AG04449 (cell line): ENCODE data around the gene ARID1B.

Source experiments
- CTCF ChIA-PET: fragments of 350-600 bp; formaldehyde crosslinking; extraction: SDS; loops from one replicate; lab custom pipeline; 2021; ENCODE audit warnings: antibody characterized with exemption; lab: Yijun Ruan, JAX
- POLR2A ChIA-PET: fragments of 400-600, 350-600 bp; formaldehyde crosslinking; extraction: SDS; loops from one replicate; lab custom pipeline; 2020; ENCODE audit warnings: antibody characterized with exemption, inconsistent platforms; lab: Yijun Ruan, JAX
- DNase-seq: peaks from one replicate; pipeline ENCODE4 v3.0.0-alpha.2; 2010; ENCODE audit warnings: low read depth, low spot score
- H3K4me3 ChIP-seq: 2 replicates; pipeline ENCODE4 v1.5.1; 2011; ENCODE audit warnings: low read depth, mild to moderate bottlenecking, control low read depth, low read length
- TF ChIP-seq, protein P1 (sequence below): IDR thresholded peaks from one replicate; pipeline ENCODE4 v1.5.1; 2011; ENCODE audit warnings: mild to moderate bottlenecking, moderate library complexity, low read length, control low read depth, inconsistent platforms; ENCODE audit not compliant: insufficient read depth; ENCODE audit errors: missing control alignments

Gene ARID1B

DNA sequence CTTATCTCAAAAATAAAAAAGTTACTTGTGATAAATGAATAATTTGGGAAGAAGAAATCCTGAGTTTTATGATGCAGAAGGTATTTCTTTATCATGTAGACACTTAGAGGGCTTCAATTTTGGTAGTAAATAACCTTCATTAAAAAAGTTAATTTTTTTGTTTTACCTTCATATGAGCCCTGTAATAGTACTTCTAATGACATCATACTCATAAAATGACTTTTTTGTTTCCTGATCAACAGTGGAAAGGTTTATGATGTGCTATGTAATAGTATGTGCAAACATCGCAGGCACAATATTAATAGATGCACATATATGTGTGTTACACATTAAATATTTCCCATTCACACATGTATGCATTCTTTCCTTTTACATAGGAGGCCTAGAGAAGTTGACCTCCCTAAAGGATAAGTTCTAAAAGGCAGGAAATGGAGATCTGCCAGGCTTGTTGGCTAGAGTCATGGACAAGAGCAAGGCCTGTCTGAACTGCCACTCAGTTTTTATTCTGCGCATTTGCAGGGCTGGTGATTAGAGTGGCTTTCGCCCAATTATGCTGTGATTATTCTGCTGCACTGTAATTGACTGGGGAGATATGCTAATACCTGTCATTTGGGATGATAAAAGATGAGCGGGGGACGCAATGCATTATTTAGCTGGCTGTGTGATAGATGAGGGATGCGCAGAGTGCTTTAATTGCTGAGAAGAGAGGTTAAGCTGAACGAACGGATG lies 273.5 kb downstream of the ARID1B start:
- TF ChIP-seq, protein P1, sequence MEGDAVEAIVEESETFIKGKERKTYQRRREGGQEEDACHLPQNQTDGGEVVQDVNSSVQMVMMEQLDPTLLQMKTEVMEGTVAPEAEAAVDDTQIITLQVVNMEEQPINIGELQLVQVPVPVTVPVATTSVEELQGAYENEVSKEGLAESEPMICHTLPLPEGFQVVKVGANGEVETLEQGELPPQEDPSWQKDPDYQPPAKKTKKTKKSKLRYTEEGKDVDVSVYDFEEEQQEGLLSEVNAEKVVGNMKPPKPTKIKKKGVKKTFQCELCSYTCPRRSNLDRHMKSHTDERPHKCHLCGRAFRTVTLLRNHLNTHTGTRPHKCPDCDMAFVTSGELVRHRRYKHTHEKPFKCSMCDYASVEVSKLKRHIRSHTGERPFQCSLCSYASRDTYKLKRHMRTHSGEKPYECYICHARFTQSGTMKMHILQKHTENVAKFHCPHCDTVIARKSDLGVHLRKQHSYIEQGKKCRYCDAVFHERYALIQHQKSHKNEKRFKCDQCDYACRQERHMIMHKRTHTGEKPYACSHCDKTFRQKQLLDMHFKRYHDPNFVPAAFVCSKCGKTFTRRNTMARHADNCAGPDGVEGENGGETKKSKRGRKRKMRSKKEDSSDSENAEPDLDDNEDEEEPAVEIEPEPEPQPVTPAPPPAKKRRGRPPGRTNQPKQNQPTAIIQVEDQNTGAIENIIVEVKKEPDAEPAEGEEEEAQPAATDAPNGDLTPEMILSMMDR: no peak
- no peak for DNase-seq
- ChIA-PET CTCF (interaction anchor here (0.9 to 1.0 kb wide), 2 partner anchors 14 to 28 kb away, joined by 3 to 4 read pairs; no protein-coding TSS in a partner anchor), POLR2A (no interaction called here)
- no peak overlapping the region for H3K4me3 ChIP-seq

DNA sequence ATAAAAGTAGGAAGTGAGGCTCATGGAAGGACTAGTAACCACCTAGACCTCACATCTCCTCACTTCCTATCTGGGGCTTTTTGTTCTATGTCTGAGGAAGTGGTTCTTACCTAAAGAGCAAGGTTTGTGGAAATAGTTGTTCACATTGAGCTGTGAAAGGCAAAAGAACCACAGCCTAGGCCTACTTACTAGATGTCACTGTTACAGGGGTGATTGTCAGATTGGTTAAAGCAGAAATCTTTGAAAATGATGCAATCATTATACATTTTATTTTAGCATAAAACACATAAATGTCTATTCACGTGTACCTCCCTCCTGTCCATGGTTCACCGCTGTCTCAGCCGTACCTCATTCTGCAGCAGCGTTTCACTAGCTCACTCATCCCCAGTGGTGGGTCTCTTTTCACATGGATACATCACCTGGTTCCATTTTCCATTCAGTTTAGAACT lies 277.4 kb downstream of the ARID1B start:
- CTCF ChIA-PET: interaction anchor here (1.0 to 5.0 kb wide), 2 partner anchors 8 to 20 kb away, joined by 3 to 49 read pairs; no protein-coding TSS in a partner anchor
- no peak for DNase-seq
- no peak overlapping the region for H3K4me3 ChIP-seq
- POLR2A ChIA-PET: no interaction called here
- TF ChIP-seq, protein P1: no peak

DNA sequence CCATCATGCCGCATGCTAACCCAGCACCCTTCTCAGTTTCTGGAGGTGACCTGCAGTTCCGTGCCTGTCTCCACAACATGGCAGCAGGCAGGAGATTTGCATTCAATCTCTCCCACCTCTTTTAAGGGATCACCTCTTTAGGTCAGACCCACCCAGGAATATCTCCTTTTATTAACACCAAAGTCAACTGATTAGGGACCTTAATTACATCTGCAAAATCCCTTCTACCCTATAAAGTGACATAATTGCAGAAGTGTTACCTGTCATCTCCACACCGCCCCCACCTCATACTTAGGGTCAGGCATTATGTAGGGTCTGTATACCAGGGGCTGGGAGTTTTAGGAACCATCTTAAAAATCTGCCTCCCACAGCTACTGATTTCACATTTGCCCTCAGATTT lies 278.7 kb downstream of the ARID1B start:
- no peak for DNase-seq
- ChIA-PET CTCF (interaction anchor here (1.1 to 5.0 kb wide), 3 partner anchors 10 to 22 kb away, joined by 3 to 49 read pairs (median 3); no protein-coding TSS in a partner anchor), POLR2A (no interaction called here)
- H3K4me3 ChIP-seq: no peak overlapping the region
- TF ChIP-seq, protein P1: no peak

DNA sequence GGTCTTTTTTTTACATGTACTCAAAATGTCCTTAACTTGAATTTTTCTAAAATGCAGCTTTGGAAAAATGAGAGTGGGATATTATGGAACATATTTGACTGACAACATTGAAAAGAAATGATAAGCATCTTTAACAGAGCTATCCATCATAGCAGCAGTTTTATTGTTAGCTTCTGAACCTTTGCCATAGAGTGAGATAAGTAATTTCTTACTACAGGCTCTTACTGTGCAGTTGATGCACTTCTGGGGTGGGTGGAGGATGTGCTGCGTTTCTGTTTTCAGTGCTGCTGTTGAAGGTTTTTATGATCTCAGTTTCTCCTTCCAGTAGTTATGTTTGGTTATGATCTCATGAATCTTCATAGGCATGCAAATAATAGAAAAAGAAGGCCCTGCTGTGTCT lies 279.1 kb downstream of the ARID1B start:
- DNase-seq: no peak
- TF ChIP-seq, protein P1: no peak
- ChIA-PET POLR2A (interaction anchor here (0.7 kb wide), 1 partner anchor 235 kb away, joined by 4 read pairs; no protein-coding TSS in a partner anchor), CTCF (interaction anchor here (1.1 to 5.0 kb wide), 3 partner anchors 10 to 22 kb away, joined by 3 to 49 read pairs (median 3); no protein-coding TSS in a partner anchor)
- no peak overlapping the region for H3K4me3 ChIP-seq

DNA sequence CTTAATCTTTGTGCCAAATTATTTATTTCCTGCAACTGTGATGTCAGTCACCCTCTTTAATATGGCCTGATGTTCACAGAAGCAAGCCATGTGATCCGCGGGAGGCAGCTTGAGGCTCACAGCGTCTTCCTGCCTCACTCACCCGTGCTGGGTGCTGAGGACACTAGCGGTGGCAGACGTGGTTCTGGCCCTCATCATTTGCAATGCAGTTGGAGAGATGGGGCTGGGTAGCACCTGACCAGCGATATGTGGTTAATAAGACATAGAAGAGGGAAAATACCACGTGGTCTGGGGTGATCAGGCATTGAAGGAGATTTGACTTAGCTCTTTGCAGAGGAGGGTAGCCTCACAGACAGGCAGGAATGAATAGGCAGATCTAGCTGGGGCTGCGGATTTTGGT lies 281.4 kb downstream of the ARID1B start:
- no peak for DNase-seq
- ChIA-PET CTCF (interaction anchor here (3.2 kb wide), 1 partner anchor 12 kb away, joined by 18 read pairs; no protein-coding TSS in a partner anchor), POLR2A (no interaction called here)
- TF ChIP-seq, protein P1: no peak
- H3K4me3 ChIP-seq: no peak overlapping the region

DNA sequence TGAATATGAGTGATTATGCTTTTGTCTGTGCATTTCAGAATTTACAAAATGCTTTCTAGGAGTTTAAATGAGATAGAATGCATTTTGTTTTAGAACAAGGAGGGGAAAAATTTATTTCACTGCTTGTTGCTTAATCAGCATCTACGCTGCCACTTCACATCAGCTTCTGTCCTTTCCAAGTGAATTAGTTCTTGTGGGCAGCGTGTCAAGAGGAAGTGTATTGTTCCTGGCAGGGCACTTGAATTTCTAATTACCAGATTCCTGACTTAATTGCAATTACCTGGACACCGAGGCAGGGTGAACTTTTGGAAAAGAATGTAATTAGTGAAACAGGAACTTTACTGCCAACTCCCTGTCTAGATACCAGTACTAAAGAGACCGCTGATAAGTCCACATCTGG lies 282.6 kb downstream of the ARID1B start:
- ChIA-PET CTCF (interaction anchor here (0.5 to 3.2 kb wide), 4 partner anchors 13 to 279 kb away, joined by 3 to 18 read pairs (median 7); no protein-coding TSS in a partner anchor), POLR2A (no interaction called here)
- TF ChIP-seq, protein P1: no peak
- no peak for DNase-seq
- H3K4me3 ChIP-seq: no peak overlapping the region
